K562 (cell line): Measurements from ENCODE around the gene CCT3. TPM values are rescaled to one million over a fixed set of nuclear protein-coding genes. Genes with fewer than 3 reads are reported as not detected.
A peak's percentile ranks its signal among the peaks of the same experiment; 100 is the strongest.

Experiments used
- ARID1B ChIP-seq: fragments of 450-650 bp; IDR thresholded peaks from 2 replicates; pipeline ENCODE4 v1.6.1; 2016; ENCODE audit warnings: antibody characterized with exemption, mild to moderate bottlenecking, inconsistent platforms
- CHCHD3 ChIP-seq: fragments of 250-450 bp; sonication (Bioruptor Pico); IDR thresholded peaks from 2 replicates; pipeline ENCODE4 v2.1.2; 2022; ENCODE audit warnings: mild to moderate bottlenecking
- CXXC5 ChIP-seq: fragments of 250-450 bp; sonication (Bioruptor Pico); IDR thresholded peaks from 2 replicates; pipeline ENCODE4 v1.8.0; 2022; ENCODE audit warnings: inconsistent platforms, mild to moderate bottlenecking, moderate library complexity
- FOXA1 ChIP-seq: fragments of 450-650 bp; IDR thresholded peaks from 2 replicates; pipeline ENCODE4 v1.6.1; 2016; ENCODE audit warnings: mild to moderate bottlenecking, borderline replicate concordance
- HNRNPUL1 ChIP-seq: fragments of 200-400 bp; formaldehyde crosslinking; IDR thresholded peaks from 2 replicates; pipeline ENCODE4 v1.6.1; 2017; ENCODE audit warnings: low read length
- POLR2A ChIP-seq: fragments of 450-650 bp; conservative IDR thresholded peaks from 2 replicates; pipeline ENCODE4 v1.6.1; 2016
- POLR2AphosphoS2 ChIP-seq: IDR thresholded peaks from 2 replicates; pipeline ENCODE4 v1.6.1; 2012; ENCODE audit warnings: low read length, improper control_type of control experiment
- RBBP5 ChIP-seq: fragments of 200-600 bp; sonication (generic); IDR thresholded peaks from 2 replicates; pipeline ENCODE4 v1.6.1; 2012; ENCODE audit warnings: borderline replicate concordance, mild to moderate bottlenecking, low read length, control low read depth, inconsistent platforms; ENCODE audit not compliant: insufficient read depth, poor library complexity, severe bottlenecking
- TAF1 ChIP-seq: IDR thresholded peaks from 2 replicates; pipeline ENCODE4 v1.6.1; 2011; ENCODE audit warnings: mild to moderate bottlenecking, low read length, moderate library complexity; ENCODE audit not compliant: insufficient read depth, control insufficient read depth, severe bottlenecking; ENCODE audit errors: extremely low read depth
- TBP ChIP-seq: optimal IDR thresholded peaks from 2 replicates; pipeline ENCODE3; 2011; ENCODE audit warnings: low read depth, low read length, improper control_type of control experiment
- TCF3 ChIP-seq: sonication (generic); formaldehyde crosslinking; IDR thresholded peaks from 2 replicates; pipeline ENCODE4 v1.4.0; 2020; ENCODE audit warnings: mild to moderate bottlenecking, missing genetic modification reagents
- ZNF311 ChIP-seq: fragments of 250-450 bp; sonication (Bioruptor Pico); IDR thresholded peaks from 2 replicates; pipeline ENCODE4 v1.4.0; 2020; ENCODE audit warnings: mild to moderate bottlenecking, moderate library complexity
- ZNF41 ChIP-seq: fragments of 250-450 bp; sonication (Bioruptor Pico); conservative IDR thresholded peaks from 2 replicates; pipeline ENCODE4 v1.4.0; 2020; ENCODE audit warnings: mild to moderate bottlenecking
- ZZZ3 ChIP-seq: fragments of 450-650 bp; IDR thresholded peaks from 2 replicates; pipeline ENCODE4 v1.6.1; 2016; ENCODE audit warnings: antibody characterized with exemption, mild to moderate bottlenecking, moderate library complexity
- polyA plus RNA-seq, 8 experiments: library from polyadenylated mRNA; depleted of rRNA in 4 of 8; stranded (reverse) in 5 of 8; unstranded in 3 of 8; fragments of >200 nt; fragmentation: Nextera tagmentation in 2 of 8; fragmentation: Illumina TruSeq in 1 of 8; extraction: Ambion mirVana in 2 of 8; extraction: Trizol in 1 of 8; gene quantifications; 2 replicates each; pipeline versions ENCODE4 v1.2.1 to v1.2.3, GENCODE V29; 2011 to 2014; ENCODE audit warnings: inconsistent platforms in 1 of 8, missing spikeins in 1 of 8
- total RNA-seq, 7 experiments: library from RNA; depleted of rRNA in 6 of 7; stranded (reverse); fragments of >200 nt in 6 of 7; fragmentation: Illumina TruSeq in 2 of 7; extraction: Trizol in 2 of 7; gene quantifications; 2 replicates each; pipeline versions ENCODE4 v1.2.1 to v1.2.3, GENCODE V29; 2011 to 2021; ENCODE audit warnings: low replicate concordance in 1 of 7
- TF ChIP-seq, protein P1 (sequence below), 2 experiments: fragments of 450-650 bp in 1 of 2; IDR thresholded peaks; 2 replicates each; pipeline ENCODE4 v1.6.1; 2011 to 2017; ENCODE audit warnings: low read depth in 2 of 2, antibody characterized with exemption in 1 of 2, borderline replicate concordance in 1 of 2, low read length in 1 of 2, mild to moderate bottlenecking in 1 of 2, mixed read lengths in 1 of 2; ENCODE audit not compliant: control insufficient read depth in 1 of 2
- TF ChIP-seq, protein P2 (sequence below): fragments of 200-800 bp; sonication (Bioruptor generic); IDR thresholded peaks from 2 replicates; pipeline ENCODE4 v1.6.1; 2017; ENCODE audit warnings: missing genetic modification characterization, missing compliant biosample characterization
- TF ChIP-seq, protein P3 (sequence below): fragments of 450-650 bp; formaldehyde crosslinking; IDR thresholded peaks from 2 replicates; pipeline ENCODE4 v1.4.0; 2020; ENCODE audit warnings: mild to moderate bottlenecking
- TF ChIP-seq, protein P4 (sequence below): fragments of 450-650 bp; IDR thresholded peaks from 2 replicates; pipeline ENCODE4 v1.6.1; 2016; ENCODE audit warnings: borderline replicate concordance

The CCT3 gene
- total and polyA plus RNA-seq, 9 of the 15 experiments (the other 6 are each of a cell fraction or from before 2014, with no cell fraction given) = 475 to 1,167 (median 610) TPM

DNA sequence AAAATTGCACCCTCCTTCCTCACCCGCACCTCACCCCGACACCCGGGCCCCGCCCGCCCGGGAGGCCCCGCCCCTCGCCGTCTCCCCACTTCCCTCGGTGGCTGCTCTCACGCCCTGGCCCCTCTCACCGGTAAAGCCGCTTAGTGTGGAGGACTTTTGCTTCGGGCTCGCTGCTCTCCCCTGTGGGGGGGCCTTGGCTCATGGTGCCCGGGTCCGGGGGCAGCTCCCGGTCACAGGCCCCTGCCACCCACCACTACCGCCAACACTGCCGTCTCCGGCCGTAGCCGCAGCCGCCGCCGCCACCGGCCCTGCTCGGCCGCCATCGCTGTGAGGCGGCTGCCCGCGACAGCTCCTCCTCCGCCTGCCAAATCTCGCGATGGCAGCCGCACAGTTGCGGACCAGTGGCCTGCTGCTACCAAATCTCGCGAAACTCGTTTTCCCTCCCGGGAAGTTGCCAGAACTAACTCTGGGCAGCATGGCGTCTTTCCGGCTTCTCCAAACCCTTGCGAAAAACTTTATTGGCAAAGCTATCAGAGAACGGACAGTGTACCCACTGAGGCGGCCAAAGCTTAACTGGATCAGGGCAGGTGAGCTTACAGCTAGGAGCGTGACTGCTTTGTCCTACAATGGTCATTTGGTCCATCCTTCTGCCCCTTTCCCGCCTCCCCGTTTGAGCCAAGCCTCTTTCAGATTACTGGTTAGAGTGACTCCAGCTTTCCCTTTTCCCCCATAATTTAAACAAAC is 55.4 kb downstream of the CCT3 start, which contains the start of gene SMG5 (continued):
- TF ChIP-seq, protein P1, sequence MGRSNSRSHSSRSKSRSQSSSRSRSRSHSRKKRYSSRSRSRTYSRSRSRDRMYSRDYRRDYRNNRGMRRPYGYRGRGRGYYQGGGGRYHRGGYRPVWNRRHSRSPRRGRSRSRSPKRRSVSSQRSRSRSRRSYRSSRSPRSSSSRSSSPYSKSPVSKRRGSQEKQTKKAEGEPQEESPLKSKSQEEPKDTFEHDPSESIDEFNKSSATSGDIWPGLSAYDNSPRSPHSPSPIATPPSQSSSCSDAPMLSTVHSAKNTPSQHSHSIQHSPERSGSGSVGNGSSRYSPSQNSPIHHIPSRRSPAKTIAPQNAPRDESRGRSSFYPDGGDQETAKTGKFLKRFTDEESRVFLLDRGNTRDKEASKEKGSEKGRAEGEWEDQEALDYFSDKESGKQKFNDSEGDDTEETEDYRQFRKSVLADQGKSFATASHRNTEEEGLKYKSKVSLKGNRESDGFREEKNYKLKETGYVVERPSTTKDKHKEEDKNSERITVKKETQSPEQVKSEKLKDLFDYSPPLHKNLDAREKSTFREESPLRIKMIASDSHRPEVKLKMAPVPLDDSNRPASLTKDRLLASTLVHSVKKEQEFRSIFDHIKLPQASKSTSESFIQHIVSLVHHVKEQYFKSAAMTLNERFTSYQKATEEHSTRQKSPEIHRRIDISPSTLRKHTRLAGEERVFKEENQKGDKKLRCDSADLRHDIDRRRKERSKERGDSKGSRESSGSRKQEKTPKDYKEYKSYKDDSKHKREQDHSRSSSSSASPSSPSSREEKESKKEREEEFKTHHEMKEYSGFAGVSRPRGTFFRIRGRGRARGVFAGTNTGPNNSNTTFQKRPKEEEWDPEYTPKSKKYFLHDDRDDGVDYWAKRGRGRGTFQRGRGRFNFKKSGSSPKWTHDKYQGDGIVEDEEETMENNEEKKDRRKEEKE (IDR thresholded peaks at IDR 0.05; ENCODE audit: borderline replicate concordance in 1 of 2, control insufficient read depth in 1 of 2, low read depth in 2 of 2, low read length in 1 of 2) = no peak
- no peak for TF ChIP-seq ZNF311 (CRISPR knock-in tag)
- peak; percentile 92 for TF ChIP-seq TAF1
- 0 out of 2 replicates have a peak, but pooled peaks have one; percentile 51 for TF ChIP-seq ZNF41 (CRISPR knock-in tag)
- peak; percentile 12; the same call in 1 of the 2 replicates for TF ChIP-seq ARID1B
- TF ChIP-seq ZZZ3 = peak; percentile 71; the same call in 1 of the 2 replicates
- TF ChIP-seq TBP = peak; percentile 95
- TF ChIP-seq POLR2AphosphoS2 = no peak
- TF ChIP-seq, protein P2, sequence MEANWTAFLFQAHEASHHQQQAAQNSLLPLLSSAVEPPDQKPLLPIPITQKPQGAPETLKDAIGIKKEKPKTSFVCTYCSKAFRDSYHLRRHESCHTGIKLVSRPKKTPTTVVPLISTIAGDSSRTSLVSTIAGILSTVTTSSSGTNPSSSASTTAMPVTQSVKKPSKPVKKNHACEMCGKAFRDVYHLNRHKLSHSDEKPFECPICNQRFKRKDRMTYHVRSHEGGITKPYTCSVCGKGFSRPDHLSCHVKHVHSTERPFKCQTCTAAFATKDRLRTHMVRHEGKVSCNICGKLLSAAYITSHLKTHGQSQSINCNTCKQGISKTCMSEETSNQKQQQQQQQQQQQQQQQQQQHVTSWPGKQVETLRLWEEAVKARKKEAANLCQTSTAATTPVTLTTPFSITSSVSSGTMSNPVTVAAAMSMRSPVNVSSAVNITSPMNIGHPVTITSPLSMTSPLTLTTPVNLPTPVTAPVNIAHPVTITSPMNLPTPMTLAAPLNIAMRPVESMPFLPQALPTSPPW (CRISPR knock-in tag) = peak; percentile 89
- peak; percentile 57; the same call in 1 of the 2 replicates for TF ChIP-seq CHCHD3 (CRISPR knock-in tag)
- TF ChIP-seq, protein P3, sequence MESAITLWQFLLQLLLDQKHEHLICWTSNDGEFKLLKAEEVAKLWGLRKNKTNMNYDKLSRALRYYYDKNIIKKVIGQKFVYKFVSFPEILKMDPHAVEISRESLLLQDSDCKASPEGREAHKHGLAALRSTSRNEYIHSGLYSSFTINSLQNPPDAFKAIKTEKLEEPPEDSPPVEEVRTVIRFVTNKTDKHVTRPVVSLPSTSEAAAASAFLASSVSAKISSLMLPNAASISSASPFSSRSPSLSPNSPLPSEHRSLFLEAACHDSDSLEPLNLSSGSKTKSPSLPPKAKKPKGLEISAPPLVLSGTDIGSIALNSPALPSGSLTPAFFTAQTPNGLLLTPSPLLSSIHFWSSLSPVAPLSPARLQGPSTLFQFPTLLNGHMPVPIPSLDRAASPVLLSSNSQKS (CRISPR knock-in tag) = no peak
- peak; percentile 27; the same call in 1 of the 2 replicates for TF ChIP-seq TCF3 (CRISPR knock-in tag)
- peak; percentile 89 for TF ChIP-seq RBBP5
- TF ChIP-seq POLR2A = peak; percentile 98
- TF ChIP-seq, protein P4, sequence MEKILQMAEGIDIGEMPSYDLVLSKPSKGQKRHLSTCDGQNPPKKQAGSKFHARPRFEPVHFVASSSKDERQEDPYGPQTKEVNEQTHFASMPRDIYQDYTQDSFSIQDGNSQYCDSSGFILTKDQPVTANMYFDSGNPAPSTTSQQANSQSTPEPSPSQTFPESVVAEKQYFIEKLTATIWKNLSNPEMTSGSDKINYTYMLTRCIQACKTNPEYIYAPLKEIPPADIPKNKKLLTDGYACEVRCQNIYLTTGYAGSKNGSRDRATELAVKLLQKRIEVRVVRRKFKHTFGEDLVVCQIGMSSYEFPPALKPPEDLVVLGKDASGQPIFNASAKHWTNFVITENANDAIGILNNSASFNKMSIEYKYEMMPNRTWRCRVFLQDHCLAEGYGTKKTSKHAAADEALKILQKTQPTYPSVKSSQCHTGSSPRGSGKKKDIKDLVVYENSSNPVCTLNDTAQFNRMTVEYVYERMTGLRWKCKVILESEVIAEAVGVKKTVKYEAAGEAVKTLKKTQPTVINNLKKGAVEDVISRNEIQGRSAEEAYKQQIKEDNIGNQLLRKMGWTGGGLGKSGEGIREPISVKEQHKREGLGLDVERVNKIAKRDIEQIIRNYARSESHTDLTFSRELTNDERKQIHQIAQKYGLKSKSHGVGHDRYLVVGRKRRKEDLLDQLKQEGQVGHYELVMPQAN = peak; percentile 65; the same call in 1 of the 2 replicates
- no peak for TF ChIP-seq FOXA1
- TF ChIP-seq HNRNPUL1 = no peak
- TF ChIP-seq CXXC5 = peak; percentile 77
